ENCODE results near the gene THAP4.

Gene THAP4

GRCh38 chr2:241616168-241617125 lies 20.5 kb downstream of the THAP4 start:
- TF ChIP-seq GATA2 (IDR thresholded peaks at IDR 0.05; ENCODE audit: low read depth, low read length) (no peak), GATA3 (IDR thresholded peaks at IDR 0.05; ENCODE audit: low read depth, low read length) (no peak)

- no peak for TF ChIP-seq GATA3 (IDR thresholded peaks at IDR 0.05; ENCODE audit: low read depth, low read length)
- TF ChIP-seq GATA2 (IDR thresholded peaks at IDR 0.05; ENCODE audit: low read depth, low read length): no peak
Measured at GRCh38 chr2:241615522-241616052, 21.4 kb downstream of the THAP4 start.

GRCh38 chr2:241615041-241615440 lies 21.9 kb downstream of the THAP4 start:
- no peak for TF ChIP-seq GATA3 (IDR thresholded peaks at IDR 0.05; ENCODE audit: low read depth, low read length)
- TF ChIP-seq GATA2 (IDR thresholded peaks at IDR 0.05; ENCODE audit: low read depth, low read length): no peak

- TF ChIP-seq GATA2 (IDR thresholded peaks at IDR 0.05; ENCODE audit: low read depth, low read length) (no peak), GATA3 (IDR thresholded peaks at IDR 0.05; ENCODE audit: low read depth, low read length) (no peak)
Measured at GRCh38 chr2:241613017-241613780, 23.8 kb downstream of the THAP4 start.

- no peak for TF ChIP-seq GATA2 (IDR thresholded peaks at IDR 0.05; ENCODE audit: low read depth, low read length)
- TF ChIP-seq GATA3 (IDR thresholded peaks at IDR 0.05; ENCODE audit: low read depth, low read length): no peak
Measured at GRCh38 chr2:241612156-241613016, 24.6 kb downstream of the THAP4 start.

GRCh38 chr2:241611062-241611461 lies 25.9 kb downstream of the THAP4 start:
- TF ChIP-seq GATA3 (IDR thresholded peaks at IDR 0.05; ENCODE audit: low read depth, low read length): no peak
- no peak for TF ChIP-seq GATA2 (IDR thresholded peaks at IDR 0.05; ENCODE audit: low read depth, low read length)

- TF ChIP-seq GATA3 (IDR thresholded peaks at IDR 0.05; ENCODE audit: low read depth, low read length): no peak
- TF ChIP-seq GATA2 (IDR thresholded peaks at IDR 0.05; ENCODE audit: low read depth, low read length): no peak
Measured at GRCh38 chr2:241609859-241610793, 26.8 kb downstream of the THAP4 start.

GRCh38 chr2:241608881-241609280 lies 28.1 kb downstream of the THAP4 start:
- no peak for TF ChIP-seq GATA3 (IDR thresholded peaks at IDR 0.05; ENCODE audit: low read depth, low read length)
- no peak for TF ChIP-seq GATA2 (IDR thresholded peaks at IDR 0.05; ENCODE audit: low read depth, low read length)

GRCh38 chr2:241607162-241607885 lies 29.6 kb downstream of the THAP4 start:
- no peak for TF ChIP-seq GATA3 (IDR thresholded peaks at IDR 0.05; ENCODE audit: low read depth, low read length)
- TF ChIP-seq GATA2 (IDR thresholded peaks at IDR 0.05; ENCODE audit: low read depth, low read length): no peak

- TF ChIP-seq GATA2 (IDR thresholded peaks at IDR 0.05; ENCODE audit: low read depth, low read length) (no peak), GATA3 (IDR thresholded peaks at IDR 0.05; ENCODE audit: low read depth, low read length) (no peak)
Measured at GRCh38 chr2:241606186-241606585, 30.8 kb downstream of the THAP4 start.

GRCh38 chr2:241603686-241604085 lies 33.3 kb downstream of the THAP4 start:
- no peak for TF ChIP-seq GATA3 (IDR thresholded peaks at IDR 0.05; ENCODE audit: low read depth, low read length)
- TF ChIP-seq GATA2 (IDR thresholded peaks at IDR 0.05; ENCODE audit: low read depth, low read length): no peak

- no peak for TF ChIP-seq GATA2 (IDR thresholded peaks at IDR 0.05; ENCODE audit: low read depth, low read length)
- no peak for TF ChIP-seq GATA3 (IDR thresholded peaks at IDR 0.05; ENCODE audit: low read depth, low read length)
Measured at GRCh38 chr2:241602720-241603119, 34.2 kb downstream of the THAP4 start.

Measured in SH-SY5Y (cell line).